ENCODE measurements around the gene GP5.

DNA sequence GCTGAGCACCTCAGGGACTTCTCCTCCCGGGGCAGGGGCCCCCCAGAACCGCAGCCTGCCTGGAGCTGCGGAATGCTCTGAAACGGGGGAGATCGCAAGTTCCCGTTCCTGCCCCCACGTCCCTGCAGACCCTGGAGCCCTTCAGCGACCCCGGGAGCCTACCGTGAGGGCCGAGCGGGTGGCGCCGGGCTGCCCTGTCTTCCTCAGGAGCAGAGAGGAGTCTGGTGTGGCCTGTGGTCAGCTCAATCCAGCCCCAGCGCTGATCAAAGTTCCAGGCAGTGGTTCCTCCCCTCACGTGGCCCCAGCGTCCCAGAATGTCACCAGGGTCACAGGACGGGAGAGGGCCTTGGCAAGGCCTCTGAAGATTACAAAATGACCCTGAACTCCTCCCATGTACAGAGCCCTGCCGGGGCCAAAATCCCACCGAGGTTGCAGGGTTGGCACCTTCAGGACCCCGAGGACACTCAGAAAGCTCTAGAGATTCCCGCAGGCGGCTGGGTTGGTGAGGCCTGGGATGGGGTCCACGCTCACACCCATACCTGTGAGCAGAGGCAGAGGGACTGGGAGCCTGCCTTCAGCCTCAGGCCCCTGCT, 47.9 kb downstream of the GP5 start, which contains the start of gene CPN2:
- TF ChIP-seq, protein P1, sequence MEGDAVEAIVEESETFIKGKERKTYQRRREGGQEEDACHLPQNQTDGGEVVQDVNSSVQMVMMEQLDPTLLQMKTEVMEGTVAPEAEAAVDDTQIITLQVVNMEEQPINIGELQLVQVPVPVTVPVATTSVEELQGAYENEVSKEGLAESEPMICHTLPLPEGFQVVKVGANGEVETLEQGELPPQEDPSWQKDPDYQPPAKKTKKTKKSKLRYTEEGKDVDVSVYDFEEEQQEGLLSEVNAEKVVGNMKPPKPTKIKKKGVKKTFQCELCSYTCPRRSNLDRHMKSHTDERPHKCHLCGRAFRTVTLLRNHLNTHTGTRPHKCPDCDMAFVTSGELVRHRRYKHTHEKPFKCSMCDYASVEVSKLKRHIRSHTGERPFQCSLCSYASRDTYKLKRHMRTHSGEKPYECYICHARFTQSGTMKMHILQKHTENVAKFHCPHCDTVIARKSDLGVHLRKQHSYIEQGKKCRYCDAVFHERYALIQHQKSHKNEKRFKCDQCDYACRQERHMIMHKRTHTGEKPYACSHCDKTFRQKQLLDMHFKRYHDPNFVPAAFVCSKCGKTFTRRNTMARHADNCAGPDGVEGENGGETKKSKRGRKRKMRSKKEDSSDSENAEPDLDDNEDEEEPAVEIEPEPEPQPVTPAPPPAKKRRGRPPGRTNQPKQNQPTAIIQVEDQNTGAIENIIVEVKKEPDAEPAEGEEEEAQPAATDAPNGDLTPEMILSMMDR (IDR thresholded peaks at IDR 0.05), result no peak
- no peak for TF ChIP-seq EZH2 (IDR thresholded peaks at IDR 0.05; ENCODE audit: borderline replicate concordance, insufficient read depth, low read depth, low read length, poor library complexity, severe bottlenecking)
